ENCODE results near the gene SLC25A26.

The SLC25A26 gene

GRCh38 chr3:66312039-66312438, 91.2 kb downstream of the SLC25A26 start:
- Histone ChIP-seq H3K27me3 (replicated peaks) (no peaks in the 10 kb centered on the region), H3K27ac (no peak overlapping the region), H3K4me3 (ENCODE audit: low read depth, low read length) (no peak overlapping the region), H3K36me3 (replicated peaks) (no peaks in the 10 kb centered on the region)
- no peak for TF ChIP-seq CTCF (IDR thresholded peaks at IDR 0.05; ENCODE audit: low read depth, low read length, missing control alignments)
- in situ Hi-C loops (cut with HindIII; ENCODE audit: low pct_ligation_motif_present, low sequenced_read_pairs): no loop called here
- no peak for DNase-seq

DNA sequence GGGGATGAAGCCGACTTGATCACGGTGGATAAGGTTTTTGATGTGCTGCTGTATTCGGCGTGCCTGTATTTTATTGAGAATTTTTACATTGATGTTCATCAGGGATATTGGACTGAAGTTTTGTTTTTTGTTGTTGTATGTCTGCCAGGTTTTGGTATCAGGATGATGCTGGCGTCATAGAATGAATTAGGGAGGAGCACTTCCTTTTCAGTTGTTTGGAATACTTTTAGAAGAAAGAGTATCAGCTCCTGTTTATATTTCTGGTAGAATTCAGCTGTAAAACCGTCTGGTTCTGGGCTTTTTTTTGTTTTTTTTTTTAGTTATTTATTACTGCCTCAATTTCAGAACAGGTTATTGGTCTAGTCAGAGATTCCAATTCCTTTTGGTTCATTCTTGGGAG, 93.7 kb downstream of the SLC25A26 start:
- Histone ChIP-seq H3K4me3 (ENCODE audit: low read depth, low read length) (no peak overlapping the region), H3K36me3 (replicated peaks) (no peaks in the 10 kb centered on the region), H3K27me3 (replicated peaks) (no peaks in the 10 kb centered on the region), H3K27ac (no peak overlapping the region)
- in situ Hi-C loops (cut with HindIII; ENCODE audit: low pct_ligation_motif_present, low sequenced_read_pairs): no loop called here
- no peak for DNase-seq
- TF ChIP-seq CTCF (IDR thresholded peaks at IDR 0.05; ENCODE audit: low read depth, low read length, missing control alignments): no peak

DNA sequence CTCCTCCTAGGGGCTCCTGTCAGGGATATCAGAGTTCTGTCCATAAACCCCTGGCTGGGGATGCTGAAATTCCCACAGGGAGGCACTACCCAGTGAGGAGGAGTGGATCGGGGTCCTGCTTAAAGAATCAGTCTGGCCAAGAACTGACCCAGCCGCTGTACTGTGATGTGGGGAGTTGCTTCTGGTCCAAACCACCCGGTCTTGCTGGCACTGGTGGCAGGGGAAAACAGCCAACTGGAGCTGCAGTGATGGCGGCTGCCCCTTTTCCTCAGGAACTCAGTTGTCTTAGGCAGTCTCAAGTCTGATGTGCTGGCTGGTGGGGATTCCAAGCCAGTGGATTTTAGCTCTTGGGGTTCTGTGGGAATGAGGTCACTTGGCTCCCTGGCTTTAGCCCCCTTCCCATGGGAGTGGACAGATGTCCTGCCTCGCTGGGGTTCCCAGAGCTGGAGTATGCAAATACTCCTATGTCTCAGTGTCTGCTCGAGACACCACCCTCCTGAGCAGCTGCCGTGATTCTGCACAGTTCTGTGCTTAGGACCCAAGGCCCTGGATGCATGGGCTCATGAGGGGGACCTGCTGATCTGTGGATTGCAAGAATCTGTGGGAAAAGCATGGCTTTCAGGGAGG, 97.1 kb downstream of the SLC25A26 start:
- no peak overlapping the region for H3K27ac ChIP-seq
- H3K4me3 ChIP-seq (ENCODE audit: low read depth, low read length): no peak overlapping the region
- H3K36me3 ChIP-seq (replicated peaks): no peaks in the 10 kb centered on the region
- in situ Hi-C loops (cut with HindIII; ENCODE audit: low pct_ligation_motif_present, low sequenced_read_pairs): no loop called here
- DNase-seq: no peak
- TF ChIP-seq CTCF (IDR thresholded peaks at IDR 0.05; ENCODE audit: low read depth, low read length, missing control alignments): no peak
- no peaks in the 10 kb centered on the region for H3K27me3 ChIP-seq (replicated peaks)

DNA sequence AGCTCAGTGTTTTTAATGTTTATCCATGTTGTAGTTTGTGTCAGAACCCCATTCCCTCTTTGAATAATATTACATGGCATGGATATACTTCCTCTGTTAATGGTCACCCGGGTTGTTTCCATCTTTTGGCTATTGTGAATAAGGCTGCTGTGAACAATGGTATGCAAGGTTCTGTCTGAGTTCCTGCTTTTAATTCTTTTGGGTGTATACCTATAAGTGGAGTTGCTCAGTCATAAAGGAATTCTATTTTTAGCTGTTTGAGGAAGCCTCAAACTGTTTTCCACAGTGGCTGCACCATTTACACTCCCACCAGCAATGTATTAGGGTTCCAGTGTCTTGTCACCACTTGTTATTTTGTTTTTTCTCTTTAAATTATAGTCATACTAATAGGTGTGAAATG, 99.6 kb downstream of the SLC25A26 start:
- no peaks in the 10 kb centered on the region for H3K27me3 ChIP-seq (replicated peaks)
- DNase-seq: no peak
- no peak overlapping the region for H3K27ac ChIP-seq
- in situ Hi-C loops (cut with HindIII; ENCODE audit: low pct_ligation_motif_present, low sequenced_read_pairs): no loop called here
- H3K4me3 ChIP-seq (ENCODE audit: low read depth, low read length): no peak overlapping the region
- TF ChIP-seq CTCF (IDR thresholded peaks at IDR 0.05; ENCODE audit: low read depth, low read length, missing control alignments): no peak
- no peaks in the 10 kb centered on the region for H3K36me3 ChIP-seq (replicated peaks)

- Histone ChIP-seq H3K27me3 (replicated peaks) (no peaks in the 10 kb centered on the region), H3K27ac (no peak overlapping the region), H3K4me3 (ENCODE audit: low read depth, low read length) (no peak overlapping the region), H3K36me3 (replicated peaks) (no peaks in the 10 kb centered on the region)
- DNase-seq: no peak
- in situ Hi-C loops (cut with HindIII; ENCODE audit: low pct_ligation_motif_present, low sequenced_read_pairs): no loop called here
- no peak for TF ChIP-seq CTCF (IDR thresholded peaks at IDR 0.05; ENCODE audit: low read depth, low read length, missing control alignments)
These were observed 101.6 kb downstream of the SLC25A26 start for GRCh38 chr3:66322436-66322835.

GRCh38 chr3:66326340-66326739, 105.5 kb downstream of the SLC25A26 start:
- no peaks in the 10 kb centered on the region for H3K27me3 ChIP-seq (replicated peaks)
- no peaks in the 10 kb centered on the region for H3K36me3 ChIP-seq (replicated peaks)
- in situ Hi-C loops (cut with HindIII; ENCODE audit: low pct_ligation_motif_present, low sequenced_read_pairs): no loop called here
- H3K27ac ChIP-seq: no peak overlapping the region
- DNase-seq: no peak
- TF ChIP-seq CTCF (IDR thresholded peaks at IDR 0.05; ENCODE audit: low read depth, low read length, missing control alignments): no peak
- no peak overlapping the region for H3K4me3 ChIP-seq (ENCODE audit: low read depth, low read length)
